HepG2 (cell line): ENCODE measurements around the gene NOC4L. TPM values are rescaled to one million over a fixed set of nuclear protein-coding genes. Genes with fewer than 3 reads are reported as not detected.

ENCODE experiments used
- KLF16 ChIP-seq, 2 experiments: sonication (generic) in 1 of 2; formaldehyde crosslinking in 1 of 2; IDR thresholded peaks; 2 replicates each; pipeline versions ENCODE4 v1.6.1 to v1.8.0; 2016 to 2023; ENCODE audit warnings: missing genetic modification reagents in 2 of 2, missing compliant biosample characterization in 1 of 2
- MXD4 ChIP-seq: IDR thresholded peaks from 2 replicates; pipeline ENCODE4 v1.6.1; 2016; ENCODE audit warnings: mild to moderate bottlenecking, missing biosample characterization, missing genetic modification reagents
- NR2F2 ChIP-seq: IDR thresholded peaks from 2 replicates; pipeline ENCODE4 v1.6.1; 2012; ENCODE audit warnings: low read depth, inconsistent platforms, borderline replicate concordance
- ZSCAN21 ChIP-seq: sonication (generic); formaldehyde crosslinking; IDR thresholded peaks from 2 replicates; pipeline ENCODE4 v1.8.0; 2022; ENCODE audit warnings: mild to moderate bottlenecking, missing genetic modification reagents, moderate library complexity, borderline replicate concordance
- polyA plus RNA-seq, 8 experiments: library from polyadenylated mRNA; depleted of rRNA in 3 of 8; stranded (reverse) in 7 of 8; unstranded in 1 of 8; fragments of >200 nt; fragmentation: Illumina TruSeq in 4 of 8; extraction: Trizol in 4 of 8; gene quantifications; 2 replicates each; pipeline versions ENCODE4 v1.2.1 to v1.2.3, GENCODE V29; 2011 to 2016; ENCODE audit warnings: low read depth in 4 of 8, missing spikeins in 1 of 8, mixed read lengths in 1 of 8; ENCODE audit not compliant: insufficient read depth in 1 of 8
- total RNA-seq, 5 experiments: library from RNA; depleted of rRNA; stranded (reverse); fragments of >200 nt; fragmentation: Illumina TruSeq; extraction: Trizol; gene quantifications; 2 replicates each; pipeline ENCODE4 v1.2.3, GENCODE V29; 2016; ENCODE audit warnings: low read depth in 1 of 5
- TF ChIP-seq, protein P1 (sequence below): sonication (generic); formaldehyde crosslinking; IDR thresholded peaks from 2 replicates; pipeline ENCODE4 v1.5.0; 2020; ENCODE audit warnings: mild to moderate bottlenecking, missing genetic modification reagents
- TF ChIP-seq, protein P2 (sequence below): sonication (generic); formaldehyde crosslinking; IDR thresholded peaks from 2 replicates; pipeline ENCODE4 v1.8.0; 2022; ENCODE audit warnings: missing genetic modification reagents, mild to moderate bottlenecking, inconsistent platforms, borderline replicate concordance
- TF ChIP-seq, protein P3 (sequence below): sonication (generic); formaldehyde crosslinking; IDR thresholded peaks from 2 replicates; pipeline ENCODE4 v1.4.0; 2020; ENCODE audit warnings: mild to moderate bottlenecking, missing genetic modification reagents

Gene NOC4L
- total and polyA plus RNA-seq, 2 of the 13 experiments (the other 11 are each of a cell fraction or from before 2014, with no cell fraction given), result 4.3 to 14.6 TPM

DNA sequence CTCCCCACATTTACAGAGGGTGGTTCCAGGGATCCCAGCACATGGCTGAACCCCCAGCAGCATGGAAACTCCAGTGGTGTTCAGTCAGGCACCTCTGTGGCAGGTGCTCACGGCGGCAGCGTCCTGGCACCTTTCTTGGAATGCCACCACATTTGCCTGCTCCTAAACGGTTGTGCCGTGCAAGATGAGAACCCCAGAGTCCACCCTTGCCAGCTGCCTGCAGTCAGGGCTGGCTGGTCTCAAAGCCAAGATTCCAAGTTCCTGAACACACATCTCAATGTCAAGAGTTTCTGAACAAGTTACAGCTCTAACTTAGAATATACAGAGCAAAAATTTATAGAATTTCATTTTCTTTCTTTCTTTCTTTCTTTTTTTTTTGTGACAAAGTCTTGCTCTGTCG is 38.8 kb upstream of the NOC4L start (continued):
- TF ChIP-seq, protein P1, sequence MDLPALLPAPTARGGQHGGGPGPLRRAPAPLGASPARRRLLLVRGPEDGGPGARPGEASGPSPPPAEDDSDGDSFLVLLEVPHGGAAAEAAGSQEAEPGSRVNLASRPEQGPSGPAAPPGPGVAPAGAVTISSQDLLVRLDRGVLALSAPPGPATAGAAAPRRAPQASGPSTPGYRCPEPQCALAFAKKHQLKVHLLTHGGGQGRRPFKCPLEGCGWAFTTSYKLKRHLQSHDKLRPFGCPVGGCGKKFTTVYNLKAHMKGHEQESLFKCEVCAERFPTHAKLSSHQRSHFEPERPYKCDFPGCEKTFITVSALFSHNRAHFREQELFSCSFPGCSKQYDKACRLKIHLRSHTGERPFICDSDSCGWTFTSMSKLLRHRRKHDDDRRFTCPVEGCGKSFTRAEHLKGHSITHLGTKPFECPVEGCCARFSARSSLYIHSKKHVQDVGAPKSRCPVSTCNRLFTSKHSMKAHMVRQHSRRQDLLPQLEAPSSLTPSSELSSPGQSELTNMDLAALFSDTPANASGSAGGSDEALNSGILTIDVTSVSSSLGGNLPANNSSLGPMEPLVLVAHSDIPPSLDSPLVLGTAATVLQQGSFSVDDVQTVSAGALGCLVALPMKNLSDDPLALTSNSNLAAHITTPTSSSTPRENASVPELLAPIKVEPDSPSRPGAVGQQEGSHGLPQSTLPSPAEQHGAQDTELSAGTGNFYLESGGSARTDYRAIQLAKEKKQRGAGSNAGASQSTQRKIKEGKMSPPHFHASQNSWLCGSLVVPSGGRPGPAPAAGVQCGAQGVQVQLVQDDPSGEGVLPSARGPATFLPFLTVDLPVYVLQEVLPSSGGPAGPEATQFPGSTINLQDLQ (CRISPR knock-in tag), result no peak
- TF ChIP-seq, protein P2, sequence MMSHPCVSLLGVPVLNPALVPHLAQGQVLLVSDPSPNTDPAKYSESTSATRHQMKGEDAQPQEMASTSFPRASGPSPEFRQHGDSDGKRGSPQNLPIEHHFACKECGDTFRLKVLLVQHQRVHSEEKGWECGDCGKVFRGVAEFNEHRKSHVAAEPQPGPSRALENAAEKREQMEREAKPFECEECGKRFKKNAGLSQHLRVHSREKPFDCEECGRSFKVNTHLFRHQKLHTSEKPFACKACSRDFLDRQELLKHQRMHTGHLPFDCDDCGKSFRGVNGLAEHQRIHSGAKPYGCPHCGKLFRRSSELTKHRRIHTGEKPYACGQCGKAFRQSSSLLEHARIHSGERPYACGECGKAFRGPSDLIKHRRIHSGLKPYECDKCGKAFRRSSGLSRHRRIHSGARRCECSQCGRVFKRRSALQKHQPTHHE (CRISPR knock-in tag), result no peak
- TF ChIP-seq MXD4 (CRISPR knock-in tag) (no peak), ZSCAN21 (CRISPR knock-in tag) (no peak), NR2F2 (no peak), KLF16 (CRISPR knock-in tag; IDR thresholded peaks at IDR 0.05) (no peak)
- TF ChIP-seq, protein P3, sequence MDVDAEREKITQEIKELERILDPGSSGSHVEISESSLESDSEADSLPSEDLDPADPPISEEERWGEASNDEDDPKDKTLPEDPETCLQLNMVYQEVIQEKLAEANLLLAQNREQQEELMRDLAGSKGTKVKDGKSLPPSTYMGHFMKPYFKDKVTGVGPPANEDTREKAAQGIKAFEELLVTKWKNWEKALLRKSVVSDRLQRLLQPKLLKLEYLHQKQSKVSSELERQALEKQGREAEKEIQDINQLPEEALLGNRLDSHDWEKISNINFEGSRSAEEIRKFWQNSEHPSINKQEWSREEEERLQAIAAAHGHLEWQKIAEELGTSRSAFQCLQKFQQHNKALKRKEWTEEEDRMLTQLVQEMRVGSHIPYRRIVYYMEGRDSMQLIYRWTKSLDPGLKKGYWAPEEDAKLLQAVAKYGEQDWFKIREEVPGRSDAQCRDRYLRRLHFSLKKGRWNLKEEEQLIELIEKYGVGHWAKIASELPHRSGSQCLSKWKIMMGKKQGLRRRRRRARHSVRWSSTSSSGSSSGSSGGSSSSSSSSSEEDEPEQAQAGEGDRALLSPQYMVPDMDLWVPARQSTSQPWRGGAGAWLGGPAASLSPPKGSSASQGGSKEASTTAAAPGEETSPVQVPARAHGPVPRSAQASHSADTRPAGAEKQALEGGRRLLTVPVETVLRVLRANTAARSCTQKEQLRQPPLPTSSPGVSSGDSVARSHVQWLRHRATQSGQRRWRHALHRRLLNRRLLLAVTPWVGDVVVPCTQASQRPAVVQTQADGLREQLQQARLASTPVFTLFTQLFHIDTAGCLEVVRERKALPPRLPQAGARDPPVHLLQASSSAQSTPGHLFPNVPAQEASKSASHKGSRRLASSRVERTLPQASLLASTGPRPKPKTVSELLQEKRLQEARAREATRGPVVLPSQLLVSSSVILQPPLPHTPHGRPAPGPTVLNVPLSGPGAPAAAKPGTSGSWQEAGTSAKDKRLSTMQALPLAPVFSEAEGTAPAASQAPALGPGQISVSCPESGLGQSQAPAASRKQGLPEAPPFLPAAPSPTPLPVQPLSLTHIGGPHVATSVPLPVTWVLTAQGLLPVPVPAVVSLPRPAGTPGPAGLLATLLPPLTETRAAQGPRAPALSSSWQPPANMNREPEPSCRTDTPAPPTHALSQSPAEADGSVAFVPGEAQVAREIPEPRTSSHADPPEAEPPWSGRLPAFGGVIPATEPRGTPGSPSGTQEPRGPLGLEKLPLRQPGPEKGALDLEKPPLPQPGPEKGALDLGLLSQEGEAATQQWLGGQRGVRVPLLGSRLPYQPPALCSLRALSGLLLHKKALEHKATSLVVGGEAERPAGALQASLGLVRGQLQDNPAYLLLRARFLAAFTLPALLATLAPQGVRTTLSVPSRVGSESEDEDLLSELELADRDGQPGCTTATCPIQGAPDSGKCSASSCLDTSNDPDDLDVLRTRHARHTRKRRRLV (CRISPR knock-in tag), result no peak
- TF ChIP-seq, all 625 proteins: peak for 0
